EL (cell line): ENCODE data around the gene TSPAN12.

Source experiments
- DNase-seq: peaks from one replicate; pipeline ENCODE4 v3.0.0-alpha.2; 2016

Gene TSPAN12

GRCh38 chr7:120740348-120740747, 117.6 kb downstream of the TSPAN12 start:
- DNase-seq = no peak

GRCh38 chr7:120738816-120739215, 119.1 kb downstream of the TSPAN12 start:
- no peak for DNase-seq
